NCI-H146 (cell line): Measurements from ENCODE around the gene APPBP2.
"Not testable (repeated sequence)": the region's sequence is repeated elsewhere in the genome, so short reads cannot be mapped to it uniquely, and the experiment has no call there.

ENCODE experiments used
- DNase-seq: peaks from one replicate; lab custom pipeline; 2025; lab: John Stamatoyannopoulos, UW

Gene APPBP2

GRCh38 chr17:60525685-60526514 is at the start of gene APPBP2:
APPBP2 (minus strand) TSS chr17:60526242; CDS start chr17:60525931, 311 bp downstream.
- peak; percentile 80 for DNase-seq

- no peak for DNase-seq
Measured at GRCh38 chr17:60573236-60574051, 47.4 kb upstream of the APPBP2 start.

GRCh38 chr17:60565233-60565632 is 39.2 kb upstream of the APPBP2 start:
- DNase-seq: no peak

- peak; percentile 65 for DNase-seq
Measured at GRCh38 chr17:60563743-60564142, 37.7 kb upstream of the APPBP2 start.

GRCh38 chr17:60562421-60562820 is 36.4 kb upstream of the APPBP2 start:
- DNase-seq: no peak

- no peak for DNase-seq
Measured at GRCh38 chr17:60560860-60561257, 34.8 kb upstream of the APPBP2 start.

GRCh38 chr17:60559995-60560859 is 34.2 kb upstream of the APPBP2 start:
- no peak for DNase-seq

- no peak for DNase-seq
Measured at GRCh38 chr17:60559659-60559994, 33.6 kb upstream of the APPBP2 start.

- DNase-seq: no peak
Measured at GRCh38 chr17:60557805-60558204, 31.8 kb upstream of the APPBP2 start.

- DNase-seq: no peak
Measured at GRCh38 chr17:60555786-60556185, 29.7 kb upstream of the APPBP2 start.

- DNase-seq: no peak
Measured at GRCh38 chr17:60554377-60554788, 28.3 kb upstream of the APPBP2 start.

GRCh38 chr17:60552255-60552654 is 26.2 kb upstream of the APPBP2 start:
- DNase-seq: not testable (repeated sequence)

GRCh38 chr17:60548990-60549389 is 22.9 kb upstream of the APPBP2 start:
- no peak for DNase-seq

GRCh38 chr17:60545465-60546191 is 19.6 kb upstream of the APPBP2 start:
- DNase-seq: no peak

GRCh38 chr17:60542071-60542470 is 16.0 kb upstream of the APPBP2 start:
- no peak for DNase-seq

GRCh38 chr17:60540460-60540859 is 14.4 kb upstream of the APPBP2 start:
- no peak for DNase-seq

- no peak for DNase-seq
Measured at GRCh38 chr17:60539807-60540206, 13.8 kb upstream of the APPBP2 start.

- DNase-seq: no peak
Measured at GRCh38 chr17:60538726-60539125, 12.7 kb upstream of the APPBP2 start.

- DNase-seq: no peak
Measured at GRCh38 chr17:60535382-60536279, 9.6 kb upstream of the APPBP2 start.

GRCh38 chr17:60534613-60535157 is 8.6 kb upstream of the APPBP2 start:
- DNase-seq: no peak
